Measurements from ENCODE around the gene RYR3. TPM values are rescaled to one million over a fixed set of nuclear protein-coding genes. Genes with fewer than 3 reads are reported as not detected.

The RYR3 gene
- total and polyA plus RNA-seq, 10 of the 15 experiments (the other 5 are each of a cell fraction or from before 2014, with no cell fraction given): under 0.01 to 0.44 (median 0.16) TPM; not detected in 5

GRCh38 chr15:33837294-33837693, 526.5 kb downstream of the RYR3 start (continued):
- TF ChIP-seq SMAD5 (IDR thresholded peaks at IDR 0.05; ENCODE audit: low read depth) (no peak), CHD4 (IDR thresholded peaks at IDR 0.05) (no peak), NFXL1 (IDR thresholded peaks at IDR 0.05; ENCODE audit: borderline replicate concordance) (no peak), TCF7 (IDR thresholded peaks at IDR 0.05; ENCODE audit: borderline replicate concordance) (no peak), EZH2 (IDR thresholded peaks at IDR 0.05; ENCODE audit: borderline replicate concordance, control insufficient read depth, low read depth, low read length) (no peak), ZBED1 (IDR thresholded peaks at IDR 0.05; ENCODE audit: borderline replicate concordance) (no peak), IKZF2 (IDR thresholded peaks at IDR 0.05) (no peak)

GRCh38 chr15:33839540-33839939, 528.8 kb downstream of the RYR3 start:
- TF ChIP-seq TAF1 (IDR thresholded peaks at IDR 0.05; ENCODE audit: borderline replicate concordance, low read depth, low read length): no peak
- TF ChIP-seq NBN (IDR thresholded peaks at IDR 0.05): no peak
- no peak for TF ChIP-seq ZNF24 (IDR thresholded peaks at IDR 0.05)
- no peak for TF ChIP-seq E2F4 (IDR thresholded peaks at IDR 0.05; ENCODE audit: low read depth, low read length)
- no peak for TF ChIP-seq HDGF (IDR thresholded peaks at IDR 0.05)
- TF ChIP-seq TCF12 (IDR thresholded peaks at IDR 0.05; ENCODE audit: low read depth, low read length): no peak
- TF ChIP-seq ZSCAN29 (IDR thresholded peaks at IDR 0.05): no peak
- TF ChIP-seq CTCF (IDR thresholded peaks at IDR 0.05 in 2 of 3, conservative IDR thresholded peaks at IDR 0.05 in 1 of 3; ENCODE audit: control insufficient read depth in 2 of 3, extremely low read depth in 1 of 3, insufficient read depth in 1 of 3, low read depth in 3 of 3, low read length in 3 of 3): no peak
- TF ChIP-seq RUNX3 (IDR thresholded peaks at IDR 0.05; ENCODE audit: low read length): no peak
- TF ChIP-seq ZBTB33 (IDR thresholded peaks at IDR 0.05): no peak
- no peak for TF ChIP-seq RBBP5 (conservative IDR thresholded peaks at IDR 0.05)
- no peak for TF ChIP-seq FOXK2 (IDR thresholded peaks at IDR 0.05)
- TF ChIP-seq RCOR1 (conservative IDR thresholded peaks at IDR 0.05; ENCODE audit: low read depth, low read length): no peak
- no peaks in the 10 kb centered on the region for H3K9me3 ChIP-seq (replicated peaks; ENCODE audit: control insufficient read depth, insufficient read depth, low read length)
- ChIA-PET CTCF (no interaction called here), SMC1A (ENCODE audit: uncharacterized antibody, unreplicated experiment) (no interaction called here), POLR2A (no interaction called here), RAD21 (ENCODE audit: unreplicated experiment) (no interaction called here)
- H3K36me3 ChIP-seq (ENCODE audit: control insufficient read depth in 2 of 2, insufficient read depth in 2 of 2, low read length in 1 of 2): no peaks in the 10 kb centered on the region
- no peak overlapping the region for H3K9ac ChIP-seq (ENCODE audit: control insufficient read depth, insufficient read depth, low read length)
- no peak for ATAC-seq
- H3K79me2 ChIP-seq (ENCODE audit: control insufficient read depth, insufficient read depth, low read length): no peaks in the 10 kb centered on the region
- BruUV-seq (replicated peaks): no TSS peak
- 22% methylated on average over 2 of the region's 2 CpGs for WGBS (ENCODE audit: insufficient coverage, insufficient replicate concordance, low lambda C conversion rate, missing lambda C conversion rate)
- no peak overlapping the region for H3K4me3 ChIP-seq
- no peaks in the 10 kb centered on the region for H4K20me1 ChIP-seq (ENCODE audit: control insufficient read depth, insufficient read depth)
- FAIRE-seq: no peak
- intact Hi-C loops (cut with micrococcal nuclease; ENCODE audit: unreplicated experiment) (no loop called here), in situ Hi-C loops (cut with MboI) (no loop called here)
- H3K4me1 ChIP-seq (ENCODE audit: control insufficient read depth, insufficient read depth, low read length): no peaks in the 10 kb centered on the region
- no peak overlapping the region for H3K4me2 ChIP-seq (ENCODE audit: control insufficient read depth, insufficient read depth)
- DNase-seq (ENCODE audit: low read depth, low spot score): no peak
- no peak overlapping the region for H3K27ac ChIP-seq (ENCODE audit: control insufficient read depth, insufficient read depth)
- H2AFZ ChIP-seq (ENCODE audit: control insufficient read depth, low read depth, low read length): no peak overlapping the region
- H3K27me3 ChIP-seq (replicated peaks in 1 of 2; ENCODE audit: control insufficient read depth in 2 of 2, insufficient read depth in 2 of 2, low read length in 1 of 2): no peaks in the 10 kb centered on the region; a peak in 1 of 4 replicates
